OCI-LY3 (cell line): ENCODE measurements around the gene SGCE.

Experiments
- H2AFZ ChIP-seq: fragments of 200-600, 300-600 bp; shearing (Covaris generic); 2 replicates; pipeline ENCODE4 v1.6.0; 2014; ENCODE audit warnings: antibody characterized with exemption, low read depth, low read length
- H3K27ac ChIP-seq: fragments of 200-600, 300-600 bp; sonication (generic); 2 replicates; pipeline ENCODE4 v1.5.1; 2014; ENCODE audit warnings: mild to moderate bottlenecking, low read length, moderate library complexity, mixed read lengths
- H3K27me3 ChIP-seq: fragments of 200-600, 300-600 bp; sonication (generic); 2 replicates; pipeline ENCODE4 v1.6.1; 2014; ENCODE audit warnings: low read depth, low read length, mixed read lengths
- H3K36me3 ChIP-seq: fragments of 200-600, 300-600 bp; sonication (generic); replicated peaks from 2 replicates; pipeline ENCODE3; 2014; ENCODE audit warnings: low read depth, low read length, mixed read lengths
- H3K4me1 ChIP-seq: fragments of 300-600, 200-600 bp; sonication (generic); 2 replicates; pipeline ENCODE4 v1.6.1; 2014; ENCODE audit warnings: low read length, mixed read lengths
- H3K4me2 ChIP-seq: fragments of 200-600, 300-600 bp; sonication (generic); 2 replicates; pipeline ENCODE4 v1.6.1; 2014; ENCODE audit warnings: low read length, mixed read lengths
- H3K4me3 ChIP-seq: fragments of 300-600, 200-600 bp; sonication (generic); 2 replicates; pipeline ENCODE4 v1.5.1; 2014; ENCODE audit warnings: antibody characterized with exemption, mild to moderate bottlenecking, low read length, moderate library complexity
- H3K79me2 ChIP-seq: fragments of 300-600, 200-600 bp; shearing (Covaris generic); 2 replicates; pipeline ENCODE4 v1.6.1; 2014; ENCODE audit warnings: mild to moderate bottlenecking, low read length, mixed read lengths
- H3K9ac ChIP-seq: fragments of 300-600, 200-600 bp; shearing (Covaris generic); 2 replicates; pipeline ENCODE4 v1.6.0; 2014; ENCODE audit warnings: mild to moderate bottlenecking, low read length, moderate library complexity
- H3K9me3 ChIP-seq: fragments of 200-600, 300-600 bp; shearing (Covaris generic); 2 replicates; pipeline ENCODE4 v1.6.1; 2014; ENCODE audit warnings: low read length, mixed read lengths; ENCODE audit not compliant: insufficient read depth
- H4K20me1 ChIP-seq: fragments of 200-600, 300-600 bp; sonication (generic); 2 replicates; pipeline ENCODE4 v1.6.1; 2016; ENCODE audit warnings: low read length, mixed read lengths; ENCODE audit not compliant: insufficient read depth
- CTCF ChIP-seq: fragments of 200-600, 300-600 bp; sonication (generic); IDR thresholded peaks from 2 replicates; pipeline ENCODE4 v1.5.1; 2014; ENCODE audit warnings: antibody characterized with exemption, low read length, low read depth
- EZH2phosphoT487 ChIP-seq: fragments of 200-600 bp; shearing (Covaris generic); IDR thresholded peaks from 2 replicates; pipeline ENCODE4 v1.6.1; 2018; ENCODE audit warnings: antibody characterized with exemption, mixed run types, low read depth

SGCE gene

GRCh38 chr7:94557215-94557614 is 98.7 kb downstream of the SGCE start:
- Histone ChIP-seq H3K4me2 (no peak overlapping the region), H3K27me3 (no peaks in the 10 kb centered on the region), H3K9ac (no peak overlapping the region), H3K9me3 (no peaks in the 10 kb centered on the region), H3K36me3 (peaks cover 8% of the 10 kb centered on the region), H3K27ac (no peak overlapping the region), H2AFZ (no peak overlapping the region), H3K4me1 (peaks cover 14% of the 10 kb centered on the region), H3K79me2 (no peaks in the 10 kb centered on the region), H4K20me1 (no peaks in the 10 kb centered on the region), H3K4me3 (no peak overlapping the region)
- no peak for TF ChIP-seq EZH2phosphoT487
- TF ChIP-seq CTCF = no peak

GRCh38 chr7:94556028-94556427 is 99.9 kb downstream of the SGCE start:
- Histone ChIP-seq H3K9ac (no peak overlapping the region), H3K9me3 (no peaks in the 10 kb centered on the region), H3K4me2 (peak overlapping the region; percentile 14), H3K36me3 (peaks cover 8% of the 10 kb centered on the region), H3K79me2 (no peaks in the 10 kb centered on the region), H3K27ac (no peak overlapping the region), H4K20me1 (no peaks in the 10 kb centered on the region), H3K27me3 (no peaks in the 10 kb centered on the region), H2AFZ (no peak overlapping the region), H3K4me3 (no peak overlapping the region), H3K4me1 (peaks cover 14% of the 10 kb centered on the region)
- no peak for TF ChIP-seq EZH2phosphoT487
- no peak for TF ChIP-seq CTCF

- Histone ChIP-seq H3K4me2 (no peak overlapping the region), H2AFZ (no peak overlapping the region), H3K79me2 (no peaks in the 10 kb centered on the region), H3K36me3 (no peaks in the 10 kb centered on the region), H3K9ac (no peak overlapping the region), H4K20me1 (no peaks in the 10 kb centered on the region), H3K27me3 (no peaks in the 10 kb centered on the region), H3K4me1 (peaks cover 14% of the 10 kb centered on the region), H3K9me3 (no peaks in the 10 kb centered on the region), H3K4me3 (no peak overlapping the region), H3K27ac (no peak overlapping the region)
- no peak for TF ChIP-seq EZH2phosphoT487
- no peak for TF ChIP-seq CTCF
Observed at GRCh38 chr7:94547126-94547525, 108.8 kb downstream of the SGCE start.

GRCh38 chr7:94540428-94540827 is 115.5 kb downstream of the SGCE start:
- Histone ChIP-seq H3K4me2 (no peak overlapping the region), H2AFZ (no peak overlapping the region), H3K9me3 (no peaks in the 10 kb centered on the region), H4K20me1 (no peaks in the 10 kb centered on the region), H3K9ac (no peak overlapping the region), H3K79me2 (no peaks in the 10 kb centered on the region), H3K36me3 (peaks cover 10% of the 10 kb centered on the region), H3K4me3 (no peak overlapping the region), H3K27me3 (no peaks in the 10 kb centered on the region), H3K4me1 (peaks cover 8% of the 10 kb centered on the region), H3K27ac (no peak overlapping the region)
- TF ChIP-seq EZH2phosphoT487 (no peak), CTCF (no peak)
